Melanocyte of skin (primary cell): Measurements from ENCODE around the gene OR52A1. TPM values are rescaled to one million over a fixed set of nuclear protein-coding genes. Genes with fewer than 3 reads are reported as not detected.

ENCODE experiments used
- total RNA-seq, 2 donors: library from RNA; depleted of rRNA; stranded (reverse); fragments of >200 nt; gene quantifications; 2 replicates each; pipeline ENCODE4 v1.2.3, GENCODE V29; 2012

The OR52A1 gene
- total RNA-seq: not detected

GRCh38 chr11:5154657-5155056 lies at the start of gene OR52A1:
Gene OR52A1, minus strand, starts transcription at chr11:5154757. Its CDS starts 2,388 bp downstream, at chr11:5152369.

GRCh38 chr11:5200582-5200981 lies 46.0 kb upstream of the OR52A1 start, which contains the start of gene OR51V1:
Gene OR51V1, minus strand, starts transcription at chr11:5200682. Its CDS starts 0 bp downstream, at chr11:5200682.

GRCh38 chr11:5137996-5138395 lies 16.6 kb downstream of the OR52A1 start, which contains the start of gene OR52A5:
Gene OR52A5, minus strand, starts transcription at chr11:5138356. Its CDS starts 5,714 bp downstream, at chr11:5132642.

Other genes with a start within 250 kb of the OR52A1 start
- gene OR51G2, start 235.4 kb downstream of the OR52A1 start, total RNA-seq: not detected
- gene OR51G1, start 230.4 kb downstream of the OR52A1 start, total RNA-seq: not detected
- gene OR51A4, start 207.2 kb downstream of the OR52A1 start, total RNA-seq: not detected
- not detected for gene OR51A2, start 199.0 kb downstream of the OR52A1 start, total RNA-seq
- gene OR51L1, start 159.9 kb downstream of the OR52A1 start, total RNA-seq: not detected
- not detected for gene OR52J3, start 108.2 kb downstream of the OR52A1 start, total RNA-seq
- gene OR52E2, start 95.1 kb downstream of the OR52A1 start, total RNA-seq: not detected
- gene OR52E1, start 85.2 kb downstream of the OR52A1 start, total RNA-seq: not detected
- not detected for gene OR52A5, start 16.4 kb downstream of the OR52A1 start, total RNA-seq
- not detected for gene OR51V1, start 45.9 kb upstream of the OR52A1 start, total RNA-seq
- gene HBB, start 72.3 kb upstream of the OR52A1 start, total RNA-seq: not detected
- gene HBD, start 79.7 kb upstream of the OR52A1 start, total RNA-seq: not detected
- gene HBG1, start 95.1 kb upstream of the OR52A1 start, total RNA-seq: not detected
- not detected for gene HBG2, start 100.0 kb upstream of the OR52A1 start, total RNA-seq
- not detected for gene HBE1, start 115.2 kb upstream of the OR52A1 start, total RNA-seq
- gene OR51B4, start 147.2 kb upstream of the OR52A1 start, total RNA-seq: not detected
- under 1 TPM in 1 of 2 donors, not detected in 1; 0.34 TPM for gene OR51B2, start 169.5 kb upstream of the OR52A1 start, total RNA-seq
- gene OR51B5, start 188.8 kb upstream of the OR52A1 start, total RNA-seq: not detected
- gene OR51B6, start 196.8 kb upstream of the OR52A1 start, total RNA-seq: not detected
- gene OR51M1, start 229.1 kb upstream of the OR52A1 start, total RNA-seq: not detected